ENCODE measurements around the gene IL1B.

The IL1B gene

DNA sequence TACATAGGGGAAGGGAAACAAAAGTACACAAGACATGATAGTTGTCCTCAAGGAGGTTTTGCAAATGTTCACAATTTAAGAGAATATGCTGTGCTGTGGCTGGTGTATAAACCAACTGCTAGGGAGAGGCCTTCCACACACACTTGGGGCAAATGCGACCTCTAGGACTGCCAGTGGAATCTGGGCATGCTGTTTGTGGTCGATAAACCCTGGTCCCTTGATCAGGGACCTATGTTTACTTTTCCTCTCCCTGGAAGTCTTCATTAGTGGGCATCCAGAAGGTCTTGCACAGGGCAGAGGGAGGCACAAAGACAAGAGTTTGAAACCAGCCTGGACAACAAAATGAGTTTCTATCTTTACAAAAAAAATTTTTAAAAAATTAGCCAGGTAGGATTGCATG is 7.3 kb upstream of the IL1B start:
- no peak overlapping the region for H3K4me3 Mint-ChIP-seq
- H3K36me3 Mint-ChIP-seq (ENCODE audit: low read depth): no peaks in the 10 kb centered on the region
- peaks cover 7% of the 10 kb centered on the region for H3K9me3 Mint-ChIP-seq
- H3K27me3 Mint-ChIP-seq (ENCODE audit: low read depth): peaks cover 24% of the 10 kb centered on the region
- no peak overlapping the region for H3K27ac Mint-ChIP-seq
- TF ChIP-seq, protein P1, sequence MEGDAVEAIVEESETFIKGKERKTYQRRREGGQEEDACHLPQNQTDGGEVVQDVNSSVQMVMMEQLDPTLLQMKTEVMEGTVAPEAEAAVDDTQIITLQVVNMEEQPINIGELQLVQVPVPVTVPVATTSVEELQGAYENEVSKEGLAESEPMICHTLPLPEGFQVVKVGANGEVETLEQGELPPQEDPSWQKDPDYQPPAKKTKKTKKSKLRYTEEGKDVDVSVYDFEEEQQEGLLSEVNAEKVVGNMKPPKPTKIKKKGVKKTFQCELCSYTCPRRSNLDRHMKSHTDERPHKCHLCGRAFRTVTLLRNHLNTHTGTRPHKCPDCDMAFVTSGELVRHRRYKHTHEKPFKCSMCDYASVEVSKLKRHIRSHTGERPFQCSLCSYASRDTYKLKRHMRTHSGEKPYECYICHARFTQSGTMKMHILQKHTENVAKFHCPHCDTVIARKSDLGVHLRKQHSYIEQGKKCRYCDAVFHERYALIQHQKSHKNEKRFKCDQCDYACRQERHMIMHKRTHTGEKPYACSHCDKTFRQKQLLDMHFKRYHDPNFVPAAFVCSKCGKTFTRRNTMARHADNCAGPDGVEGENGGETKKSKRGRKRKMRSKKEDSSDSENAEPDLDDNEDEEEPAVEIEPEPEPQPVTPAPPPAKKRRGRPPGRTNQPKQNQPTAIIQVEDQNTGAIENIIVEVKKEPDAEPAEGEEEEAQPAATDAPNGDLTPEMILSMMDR (IDR thresholded peaks at IDR 0.05; ENCODE audit: unreplicated experiment in 3 of 3): no peak
- H3K4me1 Mint-ChIP-seq: no peaks in the 10 kb centered on the region

DNA sequence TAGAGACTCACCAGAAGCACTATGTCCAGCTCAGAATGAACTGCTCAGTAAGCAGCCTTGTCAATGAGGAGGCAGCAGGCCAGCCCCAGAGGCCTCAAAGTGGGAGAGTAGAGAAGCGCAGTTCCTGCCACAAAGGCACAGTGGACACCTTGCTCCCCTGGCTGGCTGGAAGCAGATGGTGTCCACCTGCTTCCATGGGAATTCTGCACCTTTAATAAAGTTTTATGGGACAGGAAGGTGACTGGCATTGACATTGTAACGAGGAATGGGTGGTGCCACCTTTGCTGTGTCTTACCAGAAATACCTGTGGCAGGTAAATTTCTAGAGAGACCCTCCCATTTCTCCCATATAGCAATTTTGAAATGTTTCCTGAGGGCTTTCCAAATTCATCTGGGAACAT is 6.7 kb upstream of the IL1B start:
- no peak overlapping the region for H3K4me3 Mint-ChIP-seq
- H3K9me3 Mint-ChIP-seq: peaks cover 4% of the 10 kb centered on the region
- TF ChIP-seq, protein P1 (IDR thresholded peaks at IDR 0.05; ENCODE audit: unreplicated experiment in 3 of 3): no peak
- no peaks in the 10 kb centered on the region for H3K36me3 Mint-ChIP-seq (ENCODE audit: low read depth)
- no peak overlapping the region for H3K27ac Mint-ChIP-seq
- peaks cover 20% of the 10 kb centered on the region for H3K27me3 Mint-ChIP-seq (ENCODE audit: low read depth)
- no peaks in the 10 kb centered on the region for H3K4me1 Mint-ChIP-seq

DNA sequence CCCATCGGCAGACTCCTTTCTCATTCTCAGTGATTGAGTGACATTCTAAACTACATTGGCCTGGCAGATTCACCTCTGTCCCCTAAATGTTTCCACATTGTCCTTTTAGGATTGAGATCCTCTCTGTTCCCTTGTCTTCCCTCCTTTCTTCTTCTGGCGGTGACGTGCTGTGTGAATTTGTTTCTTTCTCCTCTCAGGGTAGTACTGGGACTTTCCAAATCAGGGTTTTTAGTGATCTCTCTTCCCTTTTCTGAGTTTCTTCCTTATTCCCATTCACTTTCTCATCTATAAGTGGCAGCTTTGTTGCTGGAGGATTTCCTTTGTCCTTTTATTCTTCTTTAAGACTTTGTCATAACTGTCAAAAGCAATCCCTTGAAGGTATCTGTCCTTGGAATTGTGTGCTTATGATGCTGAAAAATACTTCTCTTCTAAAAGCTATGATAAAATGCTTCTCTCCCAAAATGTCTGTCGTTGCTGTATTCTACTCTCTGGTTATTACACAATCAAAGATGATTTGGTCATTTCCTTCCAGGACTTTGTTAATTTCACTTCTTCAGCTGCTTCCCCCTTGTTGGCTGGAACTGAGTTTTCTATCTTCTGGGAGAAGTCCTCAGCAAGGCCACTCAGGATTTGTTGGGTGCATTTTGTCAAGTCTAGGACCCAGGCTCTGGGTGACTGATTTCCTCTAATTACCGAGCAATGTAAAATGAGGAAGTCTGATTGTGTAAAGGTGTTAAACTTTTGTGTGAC is 4.9 kb upstream of the IL1B start:
- Mint-ChIP-seq H3K36me3 (ENCODE audit: low read depth) (no peaks in the 10 kb centered on the region), H3K27ac (no peak overlapping the region), H3K9me3 (no peaks in the 10 kb centered on the region), H3K4me1 (no peaks in the 10 kb centered on the region), H3K4me3 (no peak overlapping the region), H3K27me3 (ENCODE audit: low read depth) (peaks cover 21% of the 10 kb centered on the region)
- TF ChIP-seq, protein P1 (IDR thresholded peaks at IDR 0.05; ENCODE audit: unreplicated experiment in 3 of 3): no peak

GRCh38 chr2:112840068-112840445 is 3.5 kb upstream of the IL1B start:
- Mint-ChIP-seq H3K4me3 (no peak overlapping the region), H3K36me3 (ENCODE audit: low read depth) (no peaks in the 10 kb centered on the region), H3K4me1 (no peaks in the 10 kb centered on the region), H3K27me3 (ENCODE audit: low read depth) (peaks cover 26% of the 10 kb centered on the region), H3K27ac (no peak overlapping the region), H3K9me3 (no peaks in the 10 kb centered on the region)
- TF ChIP-seq, protein P1 (IDR thresholded peaks at IDR 0.05; ENCODE audit: unreplicated experiment in 3 of 3): no peak

- H3K36me3 Mint-ChIP-seq (ENCODE audit: low read depth): no peaks in the 10 kb centered on the region
- H3K4me3 Mint-ChIP-seq: no peak overlapping the region
- H3K27me3 Mint-ChIP-seq (ENCODE audit: low read depth): peaks cover 26% of the 10 kb centered on the region
- H3K9me3 Mint-ChIP-seq: no peaks in the 10 kb centered on the region
- TF ChIP-seq, protein P1 (IDR thresholded peaks at IDR 0.05; ENCODE audit: unreplicated experiment in 3 of 3): no peak
- H3K27ac Mint-ChIP-seq: no peak overlapping the region
- peaks cover under 1% of the 10 kb centered on the region for H3K4me1 Mint-ChIP-seq
These were observed 3.0 kb upstream of the IL1B start for GRCh38 chr2:112839407-112840067.

GRCh38 chr2:112836163-112836560 is 417 bp downstream of the IL1B start:
- Mint-ChIP-seq H3K27me3 (ENCODE audit: low read depth) (peaks cover 23% of the 10 kb centered on the region), H3K36me3 (ENCODE audit: low read depth) (no peaks in the 10 kb centered on the region), H3K27ac (no peak overlapping the region), H3K9me3 (no peaks in the 10 kb centered on the region), H3K4me3 (no peak overlapping the region), H3K4me1 (peaks cover 12% of the 10 kb centered on the region)
- TF ChIP-seq, protein P1 (IDR thresholded peaks at IDR 0.05; ENCODE audit: unreplicated experiment in 3 of 3): no peak
